HepG2 (cell line): ENCODE measurements around the gene CCDC97. TPM values are rescaled to one million over a fixed set of nuclear protein-coding genes. Genes with fewer than 3 reads are reported as not detected.
A peak's percentile ranks its signal among the peaks of the same experiment; 100 is the strongest.

Experiments
- AGO2 ChIP-seq: fragments of 200-400 bp; formaldehyde crosslinking; optimal IDR thresholded peaks from 2 replicates; pipeline ENCODE3; 2017; ENCODE audit warnings: mild to moderate bottlenecking, low read depth, low read length, moderate library complexity
- HDAC1 ChIP-seq: sonication (generic); formaldehyde crosslinking; IDR thresholded peaks from 2 replicates; pipeline ENCODE4 v1.5.1; 2020; ENCODE audit warnings: mild to moderate bottlenecking, missing genetic modification reagents
- HNF1A ChIP-seq, 2 experiments: sonication (generic) in 1 of 2; formaldehyde crosslinking in 1 of 2; IDR thresholded peaks; 2 replicates each; pipeline versions ENCODE4 v1.4.0 to v1.6.1; 2016 to 2020; ENCODE audit warnings: borderline replicate concordance in 1 of 2, low read depth in 1 of 2, mild to moderate bottlenecking in 1 of 2, missing genetic modification reagents in 1 of 2
- MXD1 ChIP-seq: sonication (generic); formaldehyde crosslinking; IDR thresholded peaks from 2 replicates; pipeline ENCODE4 v1.4.0; 2020; ENCODE audit warnings: mild to moderate bottlenecking, missing genetic modification reagents
- NFE2L2 ChIP-seq: fragments of 150-350 bp; IDR thresholded peaks from 2 replicates; pipeline ENCODE4 v1.6.1; 2014; ENCODE audit warnings: low read length
- PATZ1 ChIP-seq: sonication (generic); formaldehyde crosslinking; IDR thresholded peaks from 2 replicates; pipeline ENCODE4 v1.4.0; 2020; ENCODE audit warnings: missing genetic modification reagents
- SP4 ChIP-seq: sonication (generic); formaldehyde crosslinking; IDR thresholded peaks from 2 replicates; pipeline ENCODE4 v1.8.1; 2023; ENCODE audit warnings: mild to moderate bottlenecking, missing genetic modification reagents
- ZBTB7B ChIP-seq: sonication (generic); formaldehyde crosslinking; IDR thresholded peaks from 2 replicates; pipeline ENCODE4 v1.4.0; 2020; ENCODE audit warnings: missing genetic modification reagents
- ZNF609 ChIP-seq: sonication (generic); formaldehyde crosslinking; IDR thresholded peaks from 2 replicates; pipeline ENCODE4 v1.4.0; 2020; ENCODE audit warnings: mild to moderate bottlenecking, missing genetic modification reagents, borderline replicate concordance
- ZNF615 ChIP-seq: sonication (generic); formaldehyde crosslinking; IDR thresholded peaks from 2 replicates; pipeline ENCODE4 v1.5.0; 2020; ENCODE audit warnings: mild to moderate bottlenecking, missing genetic modification reagents, borderline replicate concordance
- ZSCAN25 ChIP-seq: sonication (generic); formaldehyde crosslinking; IDR thresholded peaks from 2 replicates; pipeline ENCODE4 v1.8.0; 2022; ENCODE audit warnings: mild to moderate bottlenecking, missing genetic modification reagents
- polyA plus RNA-seq, 8 experiments: library from polyadenylated mRNA; depleted of rRNA in 3 of 8; stranded (reverse) in 7 of 8; unstranded in 1 of 8; fragments of >200 nt; fragmentation: Illumina TruSeq in 4 of 8; extraction: Trizol in 4 of 8; gene quantifications; 2 replicates each; pipeline versions ENCODE4 v1.2.1 to v1.2.3, GENCODE V29; 2011 to 2016; ENCODE audit warnings: low read depth in 4 of 8, missing spikeins in 1 of 8, mixed read lengths in 1 of 8; ENCODE audit not compliant: insufficient read depth in 1 of 8
- total RNA-seq, 5 experiments: library from RNA; depleted of rRNA; stranded (reverse); fragments of >200 nt; fragmentation: Illumina TruSeq; extraction: Trizol; gene quantifications; 2 replicates each; pipeline ENCODE4 v1.2.3, GENCODE V29; 2016; ENCODE audit warnings: low read depth in 1 of 5
- TF ChIP-seq, protein P1 (sequence below): sonication (generic); formaldehyde crosslinking; IDR thresholded peaks from 2 replicates; pipeline ENCODE4 v1.8.0; 2022; ENCODE audit warnings: mild to moderate bottlenecking, missing genetic modification reagents, moderate library complexity

Gene CCDC97
- total and polyA plus RNA-seq, 2 of the 13 experiments (the other 11 are each of a cell fraction or from before 2014, with no cell fraction given) = 6.2 to 7.3 TPM

- TF ChIP-seq ZNF609 (CRISPR knock-in tag) (peak; percentile 38; the same call in 1 of the 2 replicates), SP4 (CRISPR knock-in tag) (0 out of 2 replicates have a peak, but pooled peaks have one; percentile 43), HNF1A (IDR thresholded peaks at IDR 0.05; ENCODE audit: low read depth) (no peak), HNF1A (CRISPR knock-in tag; IDR thresholded peaks at IDR 0.05; ENCODE audit: borderline replicate concordance) (0 out of 2 replicates have a peak, but pooled peaks have one; percentile 25), NFE2L2 (no peak), AGO2 (peak; percentile 70), PATZ1 (CRISPR knock-in tag) (peak; percentile 53), HDAC1 (CRISPR knock-in tag) (peak; percentile 48; the same call in 1 of the 2 replicates), MXD1 (CRISPR knock-in tag) (peak; percentile 18; the same call in 1 of the 2 replicates), ZSCAN25 (CRISPR knock-in tag) (no peak), ZBTB7B (0 out of 2 replicates have a peak, but pooled peaks have one; percentile 24), ZNF615 (CRISPR knock-in tag) (no peak)
- TF ChIP-seq, protein P1, sequence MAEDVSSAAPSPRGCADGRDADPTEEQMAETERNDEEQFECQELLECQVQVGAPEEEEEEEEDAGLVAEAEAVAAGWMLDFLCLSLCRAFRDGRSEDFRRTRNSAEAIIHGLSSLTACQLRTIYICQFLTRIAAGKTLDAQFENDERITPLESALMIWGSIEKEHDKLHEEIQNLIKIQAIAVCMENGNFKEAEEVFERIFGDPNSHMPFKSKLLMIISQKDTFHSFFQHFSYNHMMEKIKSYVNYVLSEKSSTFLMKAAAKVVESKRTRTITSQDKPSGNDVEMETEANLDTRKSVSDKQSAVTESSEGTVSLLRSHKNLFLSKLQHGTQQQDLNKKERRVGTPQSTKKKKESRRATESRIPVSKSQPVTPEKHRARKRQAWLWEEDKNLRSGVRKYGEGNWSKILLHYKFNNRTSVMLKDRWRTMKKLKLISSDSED = no peak
Observed at GRCh38 chr19:41351339-41352245, 41.6 kb downstream of the CCDC97 start (continued).
